Activated CD8-positive, alpha-beta memory T cell treated with anti-CD3 and anti-CD28 coated beads for 1 hour (primary cell): Measurements from ENCODE around the gene EPHB2.
"Not testable (repeated sequence)": the region's sequence is repeated elsewhere in the genome, so short reads cannot be mapped to it uniquely, and the experiment has no call there.

Experiments
- DNase-seq, 2 donors: peaks; one replicate each; pipeline ENCODE4 v3.0.0-alpha.2; 2020; ENCODE audit warnings: low read depth in 1 of 2; ENCODE audit errors: extremely low read depth in 1 of 2

The EPHB2 gene

DNA sequence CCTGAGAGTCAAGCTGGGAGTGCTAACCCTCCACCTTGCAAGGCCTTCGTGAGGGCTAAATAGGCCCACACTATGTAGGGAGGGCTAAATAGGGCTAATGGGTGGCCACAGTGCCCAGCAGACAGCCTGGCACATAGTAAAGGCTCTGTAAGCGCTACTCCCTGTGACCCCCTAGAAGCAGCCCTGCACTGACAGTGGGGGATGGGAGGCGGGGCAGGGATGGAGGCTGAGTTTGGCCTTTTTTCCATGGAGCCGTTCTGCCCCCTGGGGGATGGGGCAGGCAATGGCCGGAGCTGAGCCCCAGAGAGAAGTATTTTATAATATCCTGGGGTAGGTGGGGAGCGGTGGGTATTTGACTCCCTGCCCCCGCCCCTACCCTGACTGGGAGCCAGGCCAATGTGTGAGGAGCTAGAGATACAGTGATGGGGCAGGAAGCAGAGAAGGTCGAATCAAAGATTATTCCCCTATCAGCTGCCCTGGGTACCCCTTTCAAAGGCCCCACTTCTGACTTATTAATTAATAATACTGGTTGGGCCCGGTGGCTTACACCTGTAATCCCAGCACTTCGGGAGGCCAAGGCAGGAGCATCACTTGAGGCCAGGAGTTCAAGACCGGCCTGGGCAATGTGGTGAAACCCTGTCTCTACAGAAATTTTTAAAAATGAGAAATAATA lies 219.7 kb downstream of the EPHB2 start:
- no peak for DNase-seq

DNA sequence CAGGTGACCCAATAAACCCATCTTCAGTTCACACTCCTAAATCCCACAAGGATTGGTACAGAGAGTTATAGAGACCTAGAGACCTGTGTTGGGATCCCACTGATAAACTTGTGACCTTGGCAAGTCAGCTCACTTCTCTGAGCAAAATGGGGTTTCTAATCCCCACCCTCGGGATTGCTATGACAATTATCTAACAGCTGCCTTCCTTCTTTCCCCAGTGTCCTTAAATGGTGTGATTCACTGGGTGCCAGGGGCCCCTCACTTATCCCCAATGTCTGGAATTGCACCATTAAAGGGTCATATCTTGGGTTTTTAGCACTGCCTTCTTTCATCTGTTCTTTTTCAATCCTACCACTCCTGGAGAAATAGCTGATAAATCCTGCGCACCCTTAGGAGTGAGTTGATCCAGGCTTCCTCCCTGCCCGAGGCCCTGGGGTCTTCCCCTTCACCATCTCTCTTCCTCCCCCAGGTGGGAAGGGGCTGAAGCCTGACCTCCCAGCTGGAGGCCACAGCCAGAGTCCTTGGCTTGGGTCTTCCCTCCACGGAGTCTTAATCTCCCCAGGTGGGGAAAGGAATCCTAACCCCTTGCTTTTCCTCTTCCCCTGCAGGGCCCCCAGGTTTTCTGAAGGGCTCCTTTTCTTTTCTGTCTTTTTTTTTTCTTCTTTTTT lies 222.3 kb downstream of the EPHB2 start:
- no peak for DNase-seq

- DNase-seq, result no peak
These were observed 224.8 kb downstream of the EPHB2 start for GRCh38 chr1:22935433-22935832.

DNA sequence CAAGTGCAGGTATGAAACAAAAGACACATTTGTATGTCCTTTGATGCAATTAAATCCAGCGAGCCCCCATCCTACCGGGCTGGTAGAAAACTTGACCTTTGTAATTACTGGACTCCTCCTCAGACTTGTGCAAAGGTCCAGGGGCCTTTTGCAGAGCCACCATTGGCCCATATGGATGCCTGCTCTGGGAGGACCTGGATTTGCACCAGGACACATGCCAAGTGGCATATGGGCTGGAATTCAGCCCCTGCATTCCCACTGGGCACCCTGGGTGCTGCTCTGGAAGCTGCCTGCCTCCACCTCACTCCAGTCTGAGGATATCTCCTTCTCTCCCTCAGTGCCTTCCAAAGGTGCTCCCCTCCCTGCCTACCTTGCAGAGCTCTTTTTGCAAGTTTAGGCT lies 226.0 kb downstream of the EPHB2 start:
- no peak for DNase-seq

DNA sequence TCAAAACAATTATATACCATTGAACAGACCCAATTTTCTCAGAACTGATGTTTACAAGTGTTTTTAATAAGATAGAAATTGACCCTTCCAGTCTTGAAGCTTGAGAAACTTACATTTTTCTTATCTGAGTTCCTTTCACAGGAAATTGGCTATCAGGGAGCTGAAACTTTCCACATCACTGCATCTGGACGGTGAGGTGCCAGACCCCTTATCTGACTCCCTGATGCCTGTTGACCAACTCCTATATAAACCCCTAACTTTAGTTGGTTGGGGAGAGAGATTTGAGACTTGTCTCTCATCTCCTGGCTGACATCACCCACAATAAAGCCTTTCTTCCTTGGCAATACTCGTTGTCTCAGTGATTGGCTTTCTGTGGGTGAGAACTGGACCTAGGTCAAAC lies 230.6 kb downstream of the EPHB2 start:
- no peak for DNase-seq

- no peak for DNase-seq
These were observed 233.9 kb downstream of the EPHB2 start for GRCh38 chr1:22944346-22945055.

DNA sequence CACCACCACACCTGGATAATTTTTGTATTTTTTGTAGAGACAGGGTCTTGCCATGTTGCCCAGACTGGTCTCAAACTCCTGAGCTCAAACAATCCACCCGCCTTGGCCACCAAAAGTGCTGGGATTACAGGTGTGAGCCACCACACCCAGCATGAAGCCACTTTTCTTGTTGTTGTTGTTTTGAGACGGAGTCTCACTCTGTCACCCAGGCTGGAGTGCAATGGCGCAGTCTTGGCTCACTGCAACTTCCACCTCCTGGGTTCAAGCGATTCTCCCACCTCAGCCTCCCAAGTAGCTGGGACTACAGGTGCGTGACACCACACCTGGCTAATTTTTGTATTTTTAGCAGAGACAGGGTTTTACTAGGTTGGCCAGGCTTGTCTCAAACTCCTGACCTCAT lies 234.5 kb downstream of the EPHB2 start:
- DNase-seq, result not testable (repeated sequence)

DNA sequence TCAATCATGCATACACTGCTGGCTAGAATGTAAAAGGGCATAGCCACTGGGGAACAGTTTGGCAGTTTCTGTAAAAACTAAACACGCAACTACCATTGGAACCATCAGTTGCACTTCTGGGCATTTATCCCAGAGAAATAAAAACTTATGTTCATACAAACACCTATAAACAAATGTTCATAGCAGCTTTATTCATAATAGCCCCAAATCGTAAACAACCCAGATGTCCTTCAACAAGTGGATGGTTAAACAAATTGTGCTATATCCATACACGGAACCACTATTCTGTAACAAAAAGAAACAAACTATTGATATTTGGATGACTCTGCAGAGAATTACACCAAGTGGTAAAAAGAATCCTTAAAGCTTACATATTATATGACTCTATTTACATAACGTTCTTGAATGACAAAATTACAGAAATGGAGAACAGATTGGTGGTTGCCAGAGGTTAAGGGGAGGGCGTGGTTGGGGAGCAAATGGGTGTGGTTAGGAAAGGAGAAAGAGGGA lies 239.2 kb downstream of the EPHB2 start:
- DNase-seq, result no peak

DNA sequence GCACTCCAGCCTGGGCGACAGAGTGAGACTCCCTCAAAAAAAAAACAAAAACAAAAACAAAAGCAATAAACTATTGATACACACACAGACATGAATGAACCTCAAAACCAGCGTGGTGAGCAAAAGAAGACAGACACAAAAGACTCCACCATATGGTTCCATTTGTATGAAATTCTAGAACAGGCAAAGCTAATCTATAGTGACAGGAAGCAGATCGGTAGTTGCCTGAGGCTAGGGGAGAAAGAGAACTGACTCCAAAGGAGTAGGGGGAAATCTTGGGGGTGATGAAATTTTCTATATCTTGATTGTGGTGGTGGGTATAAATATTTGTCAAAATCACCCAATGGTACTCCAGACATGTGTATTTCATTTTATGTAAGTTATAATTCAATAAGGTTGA lies 241.2 kb downstream of the EPHB2 start:
- no peak for DNase-seq

DNA sequence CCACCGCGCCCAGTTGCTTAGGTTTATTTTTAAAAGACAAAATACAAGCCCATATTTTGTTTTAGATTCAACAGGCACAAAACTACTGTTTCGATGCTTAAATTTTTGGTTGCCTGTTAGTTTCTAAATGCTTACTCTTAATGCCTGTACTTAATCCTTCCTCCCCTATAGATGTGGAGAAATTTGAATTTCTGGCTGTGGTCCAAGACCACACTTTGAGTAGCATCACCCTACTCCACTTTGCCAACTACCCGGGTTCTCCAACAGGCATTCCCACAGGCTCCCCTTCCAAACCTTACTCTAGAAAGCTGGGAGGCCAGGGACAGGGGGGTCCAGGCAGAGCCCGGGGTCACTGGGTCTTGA lies 242.0 kb downstream of the EPHB2 start:
- DNase-seq, result no peak

- DNase-seq, result no peak
These were observed 242.6 kb downstream of the EPHB2 start for GRCh38 chr1:22953057-22953739.

DNA sequence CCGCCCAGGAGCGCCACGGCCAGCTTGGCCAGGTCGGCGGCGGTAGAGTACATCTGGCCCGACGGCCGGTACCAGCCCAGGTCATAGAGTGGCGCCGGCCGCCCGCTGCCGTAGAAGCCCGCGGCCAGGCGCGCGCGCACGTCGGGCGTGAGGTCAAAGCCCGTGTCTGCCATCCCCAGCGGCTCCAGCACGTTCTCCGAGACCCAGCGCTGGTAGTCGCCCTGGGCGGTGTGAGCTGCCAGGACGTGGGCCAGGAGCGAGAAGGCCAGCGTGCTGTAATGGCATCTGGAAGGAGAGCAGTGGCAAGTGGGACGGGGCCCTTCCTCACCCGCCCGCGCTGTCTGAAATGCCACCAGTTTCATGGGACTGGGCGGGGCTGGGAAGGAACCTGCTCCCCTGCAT lies 243.1 kb downstream of the EPHB2 start:
- DNase-seq, result no peak

GRCh38 chr1:22955146-22955545 lies 244.5 kb downstream of the EPHB2 start:
- no peak for DNase-seq

- no peak for DNase-seq
These were observed 246.4 kb downstream of the EPHB2 start for GRCh38 chr1:22957066-22957465.

DNA sequence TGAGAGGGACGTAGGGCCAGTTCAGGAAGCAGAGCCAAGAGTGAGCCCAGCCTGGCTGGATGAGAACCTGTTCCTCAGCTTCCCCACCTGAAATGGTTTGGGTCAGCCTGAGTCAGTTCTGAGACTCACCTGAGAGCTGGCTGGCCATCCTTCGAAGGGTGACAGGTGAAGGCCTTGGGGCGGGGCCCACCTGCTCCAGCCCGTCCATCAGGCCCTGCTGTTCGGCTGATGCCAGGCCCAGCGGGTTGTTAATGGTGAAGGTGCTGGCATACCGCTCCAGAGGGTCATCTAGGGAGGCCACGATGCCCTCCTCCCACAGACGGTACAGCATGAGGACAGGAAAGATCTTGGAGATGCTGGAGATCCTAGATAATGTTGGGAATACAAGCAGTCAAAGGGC lies 247.9 kb downstream of the EPHB2 start:
- no peak for DNase-seq

DNA sequence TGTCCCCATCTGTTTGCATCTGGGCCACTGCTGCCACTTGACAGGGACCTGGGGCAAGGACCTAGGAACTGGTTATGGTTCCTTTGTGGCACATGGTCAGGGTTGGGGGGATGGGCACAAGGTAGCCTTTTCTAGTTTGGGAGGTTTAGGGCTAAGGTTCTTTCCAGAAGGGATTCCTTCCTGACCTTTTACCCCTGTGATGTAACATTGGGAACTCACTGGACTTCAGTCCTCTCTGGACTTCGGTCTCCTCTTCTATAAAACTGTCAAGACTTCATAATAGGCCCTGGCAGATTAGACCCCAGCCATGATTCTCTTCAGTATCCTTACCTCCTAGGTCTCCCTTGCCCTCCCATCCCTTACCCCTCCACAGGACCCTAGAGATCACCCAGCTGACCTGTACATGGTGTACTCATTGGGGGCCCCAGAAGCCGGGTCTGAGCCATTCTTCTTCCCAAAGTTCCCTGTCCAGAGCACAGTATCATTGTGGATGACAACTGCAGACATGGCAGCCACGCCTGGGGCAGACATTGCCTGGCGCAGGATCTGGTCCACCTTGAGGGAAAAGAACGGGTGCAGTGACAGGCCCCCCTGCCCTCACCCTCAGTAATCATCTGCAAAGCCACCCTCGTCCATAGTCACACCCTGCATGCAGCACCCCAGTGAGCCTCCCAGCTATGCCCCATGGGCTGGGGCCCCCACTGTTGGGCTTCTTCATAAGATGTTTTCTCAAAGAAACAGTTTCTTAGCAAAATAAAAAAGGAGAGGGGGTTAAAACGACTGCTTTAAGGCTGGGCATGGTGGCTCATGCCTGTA lies 249.1 kb downstream of the EPHB2 start:
- DNase-seq, result no peak

- DNase-seq, result no peak
These were observed 251.9 kb downstream of the EPHB2 start for GRCh38 chr1:22962558-22962957.

- DNase-seq, result no peak
These were observed 252.5 kb downstream of the EPHB2 start for GRCh38 chr1:22963044-22963677.

DNA sequence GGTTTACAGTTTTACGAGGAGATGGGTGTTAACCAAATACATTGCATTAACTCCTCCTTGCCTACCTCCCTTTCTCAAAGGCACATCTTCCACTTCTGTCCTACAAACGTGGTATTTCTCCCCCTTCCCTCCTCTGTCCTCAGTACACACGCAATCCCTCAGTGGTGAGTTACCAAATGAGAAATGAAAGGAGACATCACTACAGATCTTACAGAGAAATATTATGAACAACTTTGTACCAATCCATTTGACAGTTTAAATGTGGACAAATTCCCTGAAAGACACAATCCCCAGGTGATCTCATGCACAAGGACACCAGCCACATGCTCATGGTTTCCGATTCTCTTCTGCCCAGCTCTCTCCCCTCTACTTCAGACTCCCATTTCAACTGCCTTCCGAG lies 255.7 kb downstream of the EPHB2 start:
- DNase-seq, result no peak

- no peak for DNase-seq
These were observed 257.2 kb downstream of the EPHB2 start for GRCh38 chr1:22967833-22968232.
